GM19372 (cell line): ENCODE measurements around the gene CIAO3.
"Not testable (repeated sequence)": the region's sequence is repeated elsewhere in the genome, so short reads cannot be mapped to it uniquely, and the experiment has no call there.

Experiments used
- ATAC-seq: cut with Tn5 transposase; IDR thresholded peaks from one replicate; pipeline ENCODE4 v1.9.1; 2021; ENCODE audit warnings: mild to moderate bottlenecking, low read depth, moderate library complexity; ENCODE audit not compliant: unreplicated experiment

CIAO3 gene

GRCh38 chr16:776824-777223 lies 36.0 kb upstream of the CIAO3 start:
- no peak for ATAC-seq

GRCh38 chr16:776298-776697 lies 35.5 kb upstream of the CIAO3 start:
- not testable (repeated sequence) for ATAC-seq

- ATAC-seq, result no peak
These were observed 34.5 kb upstream of the CIAO3 start for GRCh38 chr16:775236-775796.

- no peak for ATAC-seq
These were observed 33.5 kb upstream of the CIAO3 start for GRCh38 chr16:774086-775001.

- ATAC-seq, result no peak
These were observed 32.2 kb upstream of the CIAO3 start for GRCh38 chr16:772959-773358.

GRCh38 chr16:770411-770810 lies 29.6 kb upstream of the CIAO3 start:
- no peak for ATAC-seq

GRCh38 chr16:769934-770333 lies 29.1 kb upstream of the CIAO3 start:
- no peak for ATAC-seq

- no peak for ATAC-seq
These were observed 28.5 kb upstream of the CIAO3 start for GRCh38 chr16:769184-769784.

- ATAC-seq, result no peak
These were observed 27.6 kb upstream of the CIAO3 start for GRCh38 chr16:768428-768827.

GRCh38 chr16:767743-768235 lies 27.0 kb upstream of the CIAO3 start:
- ATAC-seq, result no peak

GRCh38 chr16:766820-767640 lies 26.2 kb upstream of the CIAO3 start:
- ATAC-seq, result no peak

- no peak for ATAC-seq
These were observed 25.4 kb upstream of the CIAO3 start for GRCh38 chr16:766008-766819.

GRCh38 chr16:765488-765865 lies 24.7 kb upstream of the CIAO3 start:
- no peak for ATAC-seq

- no peak for ATAC-seq
These were observed 24.2 kb upstream of the CIAO3 start for GRCh38 chr16:764848-765487.

GRCh38 chr16:764184-764750 lies 23.5 kb upstream of the CIAO3 start:
- ATAC-seq, result no peak

GRCh38 chr16:763369-764183 lies 22.8 kb upstream of the CIAO3 start:
- no peak for ATAC-seq

GRCh38 chr16:762595-763268 lies 21.9 kb upstream of the CIAO3 start:
- ATAC-seq, result no peak
